Suprapubic skin (tissue), 3 donors: ENCODE measurements around the gene PHLDB2.

Source experiments
- POLR2A ChIP-seq, 2 donors: fragments of 450-650 bp; IDR thresholded peaks; one replicate each; pipeline ENCODE4 v1.6.1; 2017; ENCODE audit warnings: antibody characterized with exemption in 2 of 2, mild to moderate bottlenecking in 2 of 2, moderate library complexity in 2 of 2
- TF ChIP-seq, protein P1 (sequence below), 2 donors: fragments of 200-600 bp in 1 of 2; fragments of 450-650 bp in 1 of 2; sonication (generic) in 1 of 2; IDR thresholded peaks; one replicate each; pipeline ENCODE4 v1.5.1; 2016 to 2019; ENCODE audit warnings: antibody characterized with exemption in 2 of 2, mild to moderate bottlenecking in 1 of 2, moderate library complexity in 1 of 2

DNA sequence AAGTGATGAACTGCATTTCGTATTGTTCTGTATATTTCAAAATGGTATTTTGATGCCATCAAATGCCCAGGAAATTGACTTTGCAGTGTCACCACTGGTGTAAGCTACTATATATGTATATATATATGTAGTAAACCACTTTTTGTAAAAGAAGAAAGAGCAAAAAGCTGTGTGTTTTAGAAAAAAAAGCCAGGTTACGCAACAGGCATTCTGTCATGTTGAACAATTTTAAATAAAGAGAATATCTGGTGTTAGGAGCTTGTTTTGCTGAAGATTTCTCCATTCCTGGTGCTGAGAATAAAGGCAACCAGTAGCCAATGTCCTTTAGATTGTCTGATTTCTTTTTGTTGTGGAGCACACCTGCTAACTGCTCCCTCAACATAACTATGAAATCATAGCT lies 116.1 kb downstream of the PHLDB2 start:
- TF ChIP-seq POLR2A (IDR thresholded peaks at IDR 0.05): no peak
- TF ChIP-seq, protein P1, sequence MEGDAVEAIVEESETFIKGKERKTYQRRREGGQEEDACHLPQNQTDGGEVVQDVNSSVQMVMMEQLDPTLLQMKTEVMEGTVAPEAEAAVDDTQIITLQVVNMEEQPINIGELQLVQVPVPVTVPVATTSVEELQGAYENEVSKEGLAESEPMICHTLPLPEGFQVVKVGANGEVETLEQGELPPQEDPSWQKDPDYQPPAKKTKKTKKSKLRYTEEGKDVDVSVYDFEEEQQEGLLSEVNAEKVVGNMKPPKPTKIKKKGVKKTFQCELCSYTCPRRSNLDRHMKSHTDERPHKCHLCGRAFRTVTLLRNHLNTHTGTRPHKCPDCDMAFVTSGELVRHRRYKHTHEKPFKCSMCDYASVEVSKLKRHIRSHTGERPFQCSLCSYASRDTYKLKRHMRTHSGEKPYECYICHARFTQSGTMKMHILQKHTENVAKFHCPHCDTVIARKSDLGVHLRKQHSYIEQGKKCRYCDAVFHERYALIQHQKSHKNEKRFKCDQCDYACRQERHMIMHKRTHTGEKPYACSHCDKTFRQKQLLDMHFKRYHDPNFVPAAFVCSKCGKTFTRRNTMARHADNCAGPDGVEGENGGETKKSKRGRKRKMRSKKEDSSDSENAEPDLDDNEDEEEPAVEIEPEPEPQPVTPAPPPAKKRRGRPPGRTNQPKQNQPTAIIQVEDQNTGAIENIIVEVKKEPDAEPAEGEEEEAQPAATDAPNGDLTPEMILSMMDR (IDR thresholded peaks at IDR 0.05): no peak
